KG1 (cell line): Measurements from ENCODE around the gene ICA1.
"Not testable (repeated sequence)": the region's sequence is repeated elsewhere in the genome, so short reads cannot be mapped to it uniquely, and the experiment has no call there.

Experiments
- DNase-seq: peaks from one replicate; lab custom pipeline; 2025; lab: John Stamatoyannopoulos, UW

The ICA1 gene

GRCh38 chr7:8094164-8095140 lies 167.5 kb downstream of the ICA1 start:
- no peak for DNase-seq

- no peak for DNase-seq
These were observed 169.8 kb downstream of the ICA1 start for GRCh38 chr7:8092140-8092539.

- DNase-seq = no peak
These were observed 172.8 kb downstream of the ICA1 start for GRCh38 chr7:8089036-8089780.

- no peak for DNase-seq
These were observed 175.7 kb downstream of the ICA1 start for GRCh38 chr7:8086239-8086638.

GRCh38 chr7:8085420-8085819 lies 176.5 kb downstream of the ICA1 start:
- DNase-seq = no peak

- no peak for DNase-seq
These were observed 177.1 kb downstream of the ICA1 start for GRCh38 chr7:8084836-8085235.

GRCh38 chr7:8082762-8083161 lies 179.2 kb downstream of the ICA1 start:
- no peak for DNase-seq

- no peak for DNase-seq
These were observed 183.5 kb downstream of the ICA1 start for GRCh38 chr7:8078418-8078817.

GRCh38 chr7:8070451-8071180 lies 191.4 kb downstream of the ICA1 start:
- DNase-seq = no peak

- no peak for DNase-seq
These were observed 192.9 kb downstream of the ICA1 start for GRCh38 chr7:8068892-8069686.

GRCh38 chr7:8065356-8065813 lies 196.6 kb downstream of the ICA1 start:
- no peak for DNase-seq

GRCh38 chr7:8064828-8065227 lies 197.1 kb downstream of the ICA1 start:
- no peak for DNase-seq

GRCh38 chr7:8063706-8064297 lies 198.2 kb downstream of the ICA1 start:
- DNase-seq = no peak

- not testable (repeated sequence) for DNase-seq
These were observed 198.7 kb downstream of the ICA1 start for GRCh38 chr7:8063300-8063699.
